Measurements from ENCODE around the gene WDR88. TPM values are rescaled to one million over a fixed set of nuclear protein-coding genes. Genes with fewer than 3 reads are reported as not detected.

Gene WDR88
- polyA plus RNA-seq, 1 donor (not counting 4 experiments of a cell fraction or from before 2014, with no cell fraction given), result not detected

DNA sequence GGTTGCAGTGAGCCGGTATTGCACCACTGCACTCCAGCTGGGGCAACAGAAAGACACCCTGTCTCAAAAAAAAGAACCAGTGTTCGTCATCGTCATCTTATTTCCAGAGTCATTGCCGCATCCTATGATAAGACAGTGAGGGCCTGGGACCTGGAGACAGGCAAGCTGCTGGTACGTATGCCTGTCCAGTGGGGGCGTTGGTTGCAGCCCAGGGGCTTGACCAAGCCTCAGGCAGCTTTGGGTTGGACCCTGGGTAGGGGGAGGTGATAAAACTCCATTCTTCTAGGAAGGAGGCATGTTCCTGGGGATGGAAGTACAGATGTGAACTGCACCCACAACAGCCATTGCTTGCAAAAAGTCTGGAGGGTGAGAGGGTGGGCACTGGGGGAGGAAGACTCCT is 15.6 kb downstream of the WDR88 start:
- Histone ChIP-seq H4K20me1 (ENCODE audit: control insufficient read depth, extremely low read depth, insufficient read depth, low read length) (no peaks in the 10 kb centered on the region), H3K9me3 (ENCODE audit: control insufficient read depth, low read depth, low read length) (no peaks in the 10 kb centered on the region), H3K4me2 (ENCODE audit: control insufficient read depth, extremely low read depth, insufficient read depth, low read depth, low read length) (no peak overlapping the region), H3K27ac (ENCODE audit: control insufficient read depth, insufficient read depth, low read length) (no peak overlapping the region), H3K36me3 (ENCODE audit: control insufficient read depth in 2 of 2, extremely low read depth in 1 of 2, insufficient read depth in 2 of 2, low read length in 2 of 2) (no peaks in the 10 kb centered on the region), H3K9me1 (ENCODE audit: control insufficient read depth, extremely low read depth, insufficient read depth, low read length) (no peaks in the 10 kb centered on the region), H3K4me3 (ENCODE audit: control insufficient read depth in 2 of 3, extremely low read depth in 1 of 3, insufficient read depth in 2 of 3, low read depth in 1 of 3, low read length in 3 of 3) (no peak overlapping the region), H3K4me1 (ENCODE audit: control insufficient read depth, extremely low read depth, insufficient read depth, low read length) (no peaks in the 10 kb centered on the region), H3K27me3 (ENCODE audit: control insufficient read depth, extremely low read depth, insufficient read depth, low read length) (no peaks in the 10 kb centered on the region), H3K79me2 (ENCODE audit: control insufficient read depth, insufficient read depth, low read length) (no peaks in the 10 kb centered on the region), H3K9ac (ENCODE audit: control insufficient read depth, extremely low read depth, insufficient read depth, low read length) (no peak overlapping the region), H2AFZ (ENCODE audit: control insufficient read depth, low read length) (no peak overlapping the region)
- no peak for DNase-seq (ENCODE audit: low read depth, low spot score)
- no peak for FAIRE-seq
- TF ChIP-seq, protein P1, sequence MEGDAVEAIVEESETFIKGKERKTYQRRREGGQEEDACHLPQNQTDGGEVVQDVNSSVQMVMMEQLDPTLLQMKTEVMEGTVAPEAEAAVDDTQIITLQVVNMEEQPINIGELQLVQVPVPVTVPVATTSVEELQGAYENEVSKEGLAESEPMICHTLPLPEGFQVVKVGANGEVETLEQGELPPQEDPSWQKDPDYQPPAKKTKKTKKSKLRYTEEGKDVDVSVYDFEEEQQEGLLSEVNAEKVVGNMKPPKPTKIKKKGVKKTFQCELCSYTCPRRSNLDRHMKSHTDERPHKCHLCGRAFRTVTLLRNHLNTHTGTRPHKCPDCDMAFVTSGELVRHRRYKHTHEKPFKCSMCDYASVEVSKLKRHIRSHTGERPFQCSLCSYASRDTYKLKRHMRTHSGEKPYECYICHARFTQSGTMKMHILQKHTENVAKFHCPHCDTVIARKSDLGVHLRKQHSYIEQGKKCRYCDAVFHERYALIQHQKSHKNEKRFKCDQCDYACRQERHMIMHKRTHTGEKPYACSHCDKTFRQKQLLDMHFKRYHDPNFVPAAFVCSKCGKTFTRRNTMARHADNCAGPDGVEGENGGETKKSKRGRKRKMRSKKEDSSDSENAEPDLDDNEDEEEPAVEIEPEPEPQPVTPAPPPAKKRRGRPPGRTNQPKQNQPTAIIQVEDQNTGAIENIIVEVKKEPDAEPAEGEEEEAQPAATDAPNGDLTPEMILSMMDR (optimal IDR thresholded peaks at IDR 0.05 in 1 of 3, IDR thresholded peaks at IDR 0.05 in 1 of 3, conservative IDR thresholded peaks at IDR 0.05 in 1 of 3; ENCODE audit: extremely low read depth in 1 of 3, insufficient read depth in 2 of 3, low read length in 3 of 3), result no peak
- no peak for TF ChIP-seq EZH2 (IDR thresholded peaks at IDR 0.05; ENCODE audit: low read length)
- dilution Hi-C loops (cut with MboI; ENCODE audit: extremely low pct_ligation_motif_present, low sequenced_read_pairs), result no loop called here

DNA sequence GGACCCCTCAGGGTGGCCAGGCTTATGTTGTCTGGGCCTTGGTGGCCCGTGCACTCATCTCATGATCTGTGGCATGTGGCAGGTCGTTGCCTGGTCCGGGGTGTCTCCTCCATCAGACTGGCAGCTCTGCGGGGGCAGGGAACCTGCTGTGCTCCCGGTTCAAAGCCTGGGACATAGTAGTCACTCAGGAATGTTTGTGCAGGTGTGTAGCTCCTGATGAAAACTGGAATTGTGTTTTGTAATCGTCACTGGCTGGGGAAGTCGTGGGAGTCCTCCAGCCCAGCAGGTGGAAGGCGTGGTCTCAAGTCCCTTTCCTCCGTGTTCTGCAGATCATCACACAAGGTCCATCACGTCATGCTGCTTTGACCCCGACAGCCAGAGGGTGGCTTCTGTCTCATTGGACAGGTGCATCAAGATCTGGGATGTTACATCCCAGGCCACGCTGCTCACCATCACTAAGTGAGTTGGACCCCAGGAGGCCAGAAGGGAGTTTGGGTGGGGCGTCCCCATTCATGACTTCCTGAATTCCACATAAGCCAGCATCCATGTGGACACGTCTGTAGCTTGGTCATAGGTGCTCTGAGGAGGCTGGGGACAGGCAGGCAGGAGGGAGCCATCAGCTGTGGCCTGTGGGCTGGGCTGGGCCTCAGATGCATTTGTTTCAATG is 19.1 kb downstream of the WDR88 start:
- no peaks in the 10 kb centered on the region for H3K79me2 ChIP-seq (ENCODE audit: control insufficient read depth, insufficient read depth, low read length)
- FAIRE-seq, result no peak
- dilution Hi-C loops (cut with MboI; ENCODE audit: extremely low pct_ligation_motif_present, low sequenced_read_pairs), result no loop called here
- no peak overlapping the region for H3K4me3 ChIP-seq (ENCODE audit: control insufficient read depth in 2 of 3, extremely low read depth in 1 of 3, insufficient read depth in 2 of 3, low read depth in 1 of 3, low read length in 3 of 3)
- no peaks in the 10 kb centered on the region for H3K27me3 ChIP-seq (ENCODE audit: control insufficient read depth, extremely low read depth, insufficient read depth, low read length)
- no peak overlapping the region for H3K4me2 ChIP-seq (ENCODE audit: control insufficient read depth, extremely low read depth, insufficient read depth, low read depth, low read length)
- H3K4me1 ChIP-seq (ENCODE audit: control insufficient read depth, extremely low read depth, insufficient read depth, low read length), result no peaks in the 10 kb centered on the region
- no peaks in the 10 kb centered on the region for H3K36me3 ChIP-seq (ENCODE audit: control insufficient read depth in 2 of 2, extremely low read depth in 1 of 2, insufficient read depth in 2 of 2, low read length in 2 of 2)
- no peak overlapping the region for H3K27ac ChIP-seq (ENCODE audit: control insufficient read depth, insufficient read depth, low read length)
- DNase-seq (ENCODE audit: low read depth, low spot score), result no peak
- no peaks in the 10 kb centered on the region for H3K9me3 ChIP-seq (ENCODE audit: control insufficient read depth, low read depth, low read length)
- H3K9ac ChIP-seq (ENCODE audit: control insufficient read depth, extremely low read depth, insufficient read depth, low read length), result no peak overlapping the region
- H3K9me1 ChIP-seq (ENCODE audit: control insufficient read depth, extremely low read depth, insufficient read depth, low read length), result no peaks in the 10 kb centered on the region
- TF ChIP-seq EZH2 (IDR thresholded peaks at IDR 0.05; ENCODE audit: low read length), result no peak
- TF ChIP-seq, protein P1 (optimal IDR thresholded peaks at IDR 0.05 in 1 of 3, IDR thresholded peaks at IDR 0.05 in 1 of 3, conservative IDR thresholded peaks at IDR 0.05 in 1 of 3; ENCODE audit: extremely low read depth in 1 of 3, insufficient read depth in 2 of 3, low read length in 3 of 3), result no peak
- no peak overlapping the region for H2AFZ ChIP-seq (ENCODE audit: control insufficient read depth, low read length)
- no peaks in the 10 kb centered on the region for H4K20me1 ChIP-seq (ENCODE audit: control insufficient read depth, extremely low read depth, insufficient read depth, low read length)

Data from keratinocyte (primary cell).